ENCODE results near the gene ZNF586. TPM values are rescaled to one million over a fixed set of nuclear protein-coding genes. Genes with fewer than 3 reads are reported as not detected.
A peak's percentile ranks its signal among the peaks of the same experiment; 100 is the strongest.
"Not testable (repeated sequence)": the region's sequence is repeated elsewhere in the genome, so short reads cannot be mapped to it uniquely, and the experiment has no call there.

The ZNF586 gene
- total RNA-seq = 10 to 100 TPM; 46.6 to 46.9 TPM
- 10 to 100 TPM; 17.7 to 21.5 (median 20.3) TPM for polyA plus RNA-seq
- total RNA-seq = 46.4 to 85.6 (median 63.5) reads per million in 6 experiments

DNA sequence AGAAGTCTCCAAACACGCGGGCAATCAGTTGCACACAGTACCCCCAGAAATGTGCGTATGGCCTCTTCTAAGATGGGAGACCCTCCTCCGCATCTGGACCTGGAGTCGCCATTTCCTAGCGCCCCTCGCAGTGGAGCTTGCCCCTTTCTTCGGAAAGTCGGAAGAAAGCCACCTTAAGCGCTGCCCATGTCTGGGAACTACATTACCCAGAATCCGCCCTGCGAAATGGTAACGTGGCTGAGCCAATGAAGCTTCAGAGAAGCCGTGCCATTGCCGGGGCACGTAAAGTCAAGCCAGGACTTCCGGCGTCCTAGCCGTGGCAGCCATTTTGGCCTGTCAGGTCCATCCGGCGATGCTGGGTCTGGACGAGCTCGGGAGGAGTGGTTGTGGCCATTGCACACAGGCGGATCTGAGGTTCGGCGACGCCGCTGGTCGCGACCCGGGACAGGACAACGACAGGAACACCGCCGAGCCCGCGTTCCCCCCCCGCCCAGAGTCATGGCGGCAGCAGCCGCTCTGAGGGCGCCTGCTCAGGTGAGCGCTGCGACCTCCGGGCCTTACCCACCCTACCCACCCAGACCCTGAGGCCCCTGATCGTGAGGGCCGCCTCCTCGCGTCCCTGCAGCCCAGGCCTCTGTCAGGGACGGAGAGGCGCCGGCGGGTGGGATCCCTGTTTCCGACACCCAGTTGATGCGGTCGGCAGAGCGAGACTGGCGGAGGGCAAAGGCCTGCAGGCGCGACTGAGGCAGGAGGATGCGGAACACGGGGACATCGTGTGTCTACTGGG is at the start of gene ZNF586:
Gene ZNF586 (plus strand): TSS at position 332 of the 787 bp plus-strand sequence. CDS start 167 bp downstream, at position 499.
- H3K4me3 Mint-ChIP-seq = peak within 1 kb of the TSS; percentile 84 to 98 (median 95)
- H3K27ac Mint-ChIP-seq = peak within 1 kb of the TSS; percentile 89 to 99 (median 96)
- POLR2A ChIA-PET = interaction anchor here (0.5 to 2.3 kb wide), 22 partner anchors 12 to 593 kb away, joined by 3 to 16 read pairs (median 4); partner anchors contain the start of genes ZNF134, ZNF154, ZNF497 and ZNF551
- H3K36me3 Mint-ChIP-seq = peaks cover 34 to 56% (median 41%) of the 10 kb centered on the region in 3 donors
- no peaks in the 10 kb centered on the region for H3K27me3 Mint-ChIP-seq
- H3K9me3 Mint-ChIP-seq = peaks cover 0 to 72% (median 30%) of the 10 kb centered on the region in 9 donors
- peak; percentile 72 to 92 (median 83) for DNase-seq
- peak; percentile 98 to 100 for ATAC-seq
- peaks cover 14 to 39% (median 30%) of the 10 kb centered on the region in 4 donors for H3K4me1 Mint-ChIP-seq

DNA sequence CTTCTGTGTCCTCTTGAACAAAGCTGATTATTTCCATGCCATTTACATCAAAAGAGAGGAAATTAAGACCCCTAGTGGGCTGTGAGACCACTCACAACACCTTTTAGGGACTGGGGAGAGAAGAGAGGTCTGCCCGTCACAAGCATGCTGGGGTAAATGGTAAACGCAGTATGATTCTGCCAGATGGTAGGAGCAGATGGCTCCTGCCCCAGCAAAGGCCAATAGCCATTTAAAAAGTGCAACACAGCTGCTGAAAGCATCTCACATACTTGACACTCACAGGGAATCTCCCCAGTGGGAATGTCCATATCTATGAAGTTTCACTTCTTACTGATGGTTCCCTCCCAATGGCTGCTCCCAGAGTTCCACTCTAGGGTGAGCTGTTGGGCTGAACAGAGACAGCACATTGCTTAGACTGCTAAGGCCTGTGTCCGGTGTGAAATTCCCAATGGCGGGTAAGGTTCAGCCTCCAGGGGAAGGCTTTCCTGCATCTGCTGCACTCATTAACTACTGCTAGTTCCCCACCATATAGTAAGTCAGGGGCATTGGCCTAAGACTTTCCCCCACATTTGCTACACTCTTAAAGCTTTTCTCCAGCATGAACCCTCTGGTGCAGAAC is 49.5 kb upstream of the ZNF586 start:
- H3K27ac Mint-ChIP-seq = no peak overlapping the region
- POLR2A ChIA-PET = interaction anchor here (2.7 kb wide), 1 partner anchor 11 kb away, joined by 12 read pairs; the partner anchor contains the start of gene ZNF154
- H3K4me1 Mint-ChIP-seq = peaks cover 4 to 15% (median 9%) of the 10 kb centered on the region in 4 donors
- H3K9me3 Mint-ChIP-seq = peaks cover 0 to 97% (median 45%) of the 10 kb centered on the region in 9 donors
- no peak for DNase-seq
- no peak for ATAC-seq
- H3K4me3 Mint-ChIP-seq = no peak overlapping the region
- peaks cover 58 to 83% (median 73%) of the 10 kb centered on the region in 3 donors for H3K36me3 Mint-ChIP-seq
- H3K27me3 Mint-ChIP-seq = no peaks in the 10 kb centered on the region

- Mint-ChIP-seq H3K27me3 (no peaks in the 10 kb centered on the region), H3K9me3 (peaks cover 0 to 94% (median 40%) of the 10 kb centered on the region in 9 donors), H3K36me3 (peaks cover 56 to 83% (median 68%) of the 10 kb centered on the region in 3 donors), H3K27ac (no peak overlapping the region), H3K4me1 (peaks cover 4 to 20% (median 8%) of the 10 kb centered on the region in 4 donors), H3K4me3 (no peak overlapping the region)
- ATAC-seq (no peak), DNase-seq (no peak)
- POLR2A ChIA-PET = interaction anchor here (0.6 to 2.7 kb wide), 2 partner anchors 12 to 175 kb away, joined by 4 to 12 read pairs; partner anchors contain the start of gene ZNF154
Measured at GRCh38 chr19:57720878-57721277, 48.6 kb upstream of the ZNF586 start.

- not testable (repeated sequence) for H3K27ac Mint-ChIP-seq, H3K4me1 Mint-ChIP-seq, H3K4me3 Mint-ChIP-seq, H3K36me3 Mint-ChIP-seq
- ATAC-seq (peak in 1 of 2 donors; percentile 60), DNase-seq (peak in 8 of 10 donors; percentile 10 to 67 (median 24))
- peaks cover 0 to 19% (median 0%) of the 10 kb centered on the region in 9 donors for H3K9me3 Mint-ChIP-seq
- POLR2A ChIA-PET = interaction anchor here (0.5 kb wide), 1 partner anchor 422 kb away, joined by 6 read pairs; no protein-coding TSS in a partner anchor
- peaks cover 0 to 11% (median 2%) of the 10 kb centered on the region in 5 donors for H3K27me3 Mint-ChIP-seq
Measured at GRCh38 chr19:57738320-57738719, 31.2 kb upstream of the ZNF586 start.

- H3K4me3 Mint-ChIP-seq, H3K27me3 Mint-ChIP-seq, H3K27ac Mint-ChIP-seq, ATAC-seq, H3K4me1 Mint-ChIP-seq, POLR2A ChIA-PET, H3K36me3 Mint-ChIP-seq, DNase-seq: not testable (repeated sequence)
- H3K9me3 Mint-ChIP-seq = peaks cover 0 to 19% (median 0%) of the 10 kb centered on the region in 9 donors
Measured at GRCh38 chr19:57738770-57739169, 30.7 kb upstream of the ZNF586 start.

DNA sequence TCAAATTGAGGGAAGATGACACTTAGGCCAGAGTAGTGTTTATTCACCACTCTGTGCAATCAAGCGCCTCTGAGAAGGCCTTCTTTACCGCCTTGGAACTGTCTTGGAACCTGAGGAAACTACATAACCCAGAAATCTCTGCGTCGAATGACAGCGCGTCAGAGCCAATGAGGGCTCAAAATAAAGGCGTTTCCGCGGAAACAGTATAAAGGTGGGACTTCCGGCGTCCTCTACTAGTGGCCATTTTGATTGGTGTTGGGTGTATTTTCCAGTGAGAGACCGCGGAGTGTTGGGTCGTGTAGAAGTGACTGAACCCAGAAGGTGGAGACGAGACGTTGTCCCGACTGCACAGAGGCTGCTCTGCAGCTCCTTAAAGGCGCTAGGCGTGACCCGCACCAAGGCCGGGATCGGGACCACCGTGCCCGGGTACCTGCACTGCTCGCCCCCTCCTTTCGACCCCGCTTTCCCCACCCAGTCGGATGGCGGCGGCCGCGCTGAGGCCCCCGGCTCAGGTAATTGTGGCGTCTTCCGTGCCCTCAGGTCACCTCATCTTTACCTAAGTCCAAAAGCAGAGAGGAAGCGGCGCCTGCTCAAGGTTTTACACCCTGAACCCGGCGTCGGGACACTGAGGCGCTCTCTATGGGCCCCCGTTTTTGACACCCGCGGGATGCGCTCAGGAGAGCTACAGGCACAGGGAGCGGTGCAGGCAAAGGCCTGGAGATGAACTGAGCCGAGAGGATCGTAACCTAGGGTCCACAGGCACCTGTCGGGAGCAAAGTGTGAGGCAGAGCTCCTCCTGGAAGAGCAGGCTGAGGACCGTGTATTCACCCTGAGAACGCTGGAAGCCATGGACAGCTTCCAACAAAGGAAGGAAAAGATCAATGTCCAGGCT is 22.6 kb upstream of the ZNF586 start, which contains the start of gene ZNF776:
Gene ZNF776 (plus strand): TSS at position 236 of the 892 bp plus-strand sequence. CDS start 244 bp downstream, at position 480.
- DNase-seq = peak; percentile 50 to 92 (median 82)
- H3K27me3 Mint-ChIP-seq = no peaks in the 10 kb centered on the region
- H3K4me1 Mint-ChIP-seq = peaks cover 9 to 39% (median 32%) of the 10 kb centered on the region in 4 donors
- POLR2A ChIA-PET = interaction anchor here (0.6 to 2.6 kb wide), 18 partner anchors 11 to 357 kb away, joined by 3 to 22 read pairs (median 4); partner anchors contain the start of genes ZIK1, ZNF154, ZNF548 and ZNF551
- H3K4me3 Mint-ChIP-seq = peak within 1 kb of the TSS; percentile 87 to 100 (median 94)
- H3K27ac Mint-ChIP-seq = peak within 1 kb of the TSS; percentile 92 to 100 (median 98)
- H3K36me3 Mint-ChIP-seq = peaks cover 41 to 55% (median 45%) of the 10 kb centered on the region in 3 donors
- ATAC-seq = peak; percentile 95 to 98
- peaks cover 7 to 69% (median 35%) of the 10 kb centered on the region in 9 donors for H3K9me3 Mint-ChIP-seq

- Mint-ChIP-seq H3K9me3 (peaks cover 7 to 75% (median 41%) of the 10 kb centered on the region in 9 donors), H3K27me3 (no peaks in the 10 kb centered on the region), H3K4me3 (peak overlapping the region; percentile 87 to 100 (median 94)), H3K36me3 (peaks cover 46 to 61% (median 51%) of the 10 kb centered on the region in 3 donors), H3K27ac (peak overlapping the region; percentile 3 to 100 (median 98)), H3K4me1 (peaks cover 9 to 40% (median 33%) of the 10 kb centered on the region in 4 donors)
- DNase-seq = no peak
- POLR2A ChIA-PET = interaction anchor here (0.7 to 2.6 kb wide), 11 partner anchors 12 to 358 kb away, joined by 3 to 22 read pairs (median 6); partner anchors contain the start of genes ZNF154, ZNF548, ZNF551 and ZNF586
- ATAC-seq = no peak
Measured at GRCh38 chr19:57747472-57747807, 22.0 kb upstream of the ZNF586 start.

DNA sequence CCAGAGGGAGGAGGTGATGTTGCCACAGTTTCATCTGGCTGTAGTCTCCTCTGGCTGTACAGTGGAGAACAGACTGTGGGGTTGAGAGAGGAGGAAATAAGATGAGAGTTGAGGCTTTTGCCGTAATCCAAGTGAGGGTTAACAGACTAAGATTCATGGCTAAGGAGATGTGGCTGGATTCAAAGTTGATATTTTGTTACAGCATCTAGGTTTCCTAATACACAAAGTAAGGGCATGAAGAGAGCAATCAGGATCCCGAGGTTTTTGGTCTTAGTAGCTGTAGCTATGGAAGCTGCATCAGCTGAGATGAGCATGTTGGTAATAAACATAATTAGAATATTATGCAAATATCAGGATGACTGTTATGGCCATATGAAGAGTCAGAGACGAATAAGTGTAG is 21.4 kb upstream of the ZNF586 start:
- H3K27ac Mint-ChIP-seq = peak overlapping the region in 5 of 10 donors; percentile 27 to 92 (median 74)
- H3K4me1 Mint-ChIP-seq = peaks cover 9 to 40% (median 33%) of the 10 kb centered on the region in 4 donors
- peaks cover 7 to 81% (median 47%) of the 10 kb centered on the region in 9 donors for H3K9me3 Mint-ChIP-seq
- POLR2A ChIA-PET = interaction anchor here (1.0 to 2.6 kb wide), 4 partner anchors 11 to 66 kb away, joined by 3 to 22 read pairs (median 14); partner anchors contain the start of genes ZNF154, ZNF551 and ZNF586
- DNase-seq = no peak
- no peaks in the 10 kb centered on the region for H3K27me3 Mint-ChIP-seq
- peak overlapping the region; percentile 87 to 100 (median 94) for H3K4me3 Mint-ChIP-seq
- H3K36me3 Mint-ChIP-seq = peaks cover 52 to 67% (median 57%) of the 10 kb centered on the region in 3 donors
- ATAC-seq = no peak

DNA sequence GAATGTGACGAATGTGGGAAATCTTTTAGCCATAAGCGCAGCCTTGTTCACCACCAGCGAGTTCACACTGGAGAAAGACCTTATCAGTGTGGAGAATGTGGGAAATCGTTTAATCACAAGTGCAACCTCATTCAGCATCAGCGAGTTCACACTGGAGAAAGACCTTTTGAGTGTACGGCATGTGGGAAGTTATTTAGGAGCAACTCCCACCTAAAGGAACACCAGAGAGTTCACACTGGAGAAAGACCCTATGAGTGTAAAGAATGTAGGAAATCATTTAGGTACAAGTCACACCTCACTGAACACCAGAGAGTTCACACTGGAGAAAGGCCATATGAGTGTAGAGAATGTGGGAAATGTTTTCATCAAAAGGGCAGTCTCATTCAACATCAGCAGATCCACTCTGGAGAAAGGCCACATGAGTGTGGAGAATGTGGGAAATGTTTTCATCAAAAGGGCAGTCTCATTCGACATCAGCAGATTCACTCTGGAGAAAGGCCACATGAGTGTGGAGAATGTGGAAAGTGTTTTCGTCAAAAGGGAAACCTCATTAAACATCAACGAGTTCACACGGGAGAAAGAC is 15.3 kb upstream of the ZNF586 start:
- Mint-ChIP-seq H3K4me3 (peak overlapping the region in 1 of 10 donors; percentile 2), H3K36me3 (peaks cover 80 to 99% (median 84%) of the 10 kb centered on the region in 3 donors), H3K9me3 (peaks cover 7 to 99% (median 56%) of the 10 kb centered on the region in 9 donors), H3K4me1 (peaks cover 0 to 15% (median 6%) of the 10 kb centered on the region in 4 donors), H3K27ac (no peak overlapping the region), H3K27me3 (no peaks in the 10 kb centered on the region)
- DNase-seq (no peak), ATAC-seq (no peak)
- POLR2A ChIA-PET = no interaction called here

- H3K4me1 Mint-ChIP-seq = peaks cover 0 to 8% (median 5%) of the 10 kb centered on the region in 4 donors
- H3K9me3 Mint-ChIP-seq = peaks cover 7 to 98% (median 52%) of the 10 kb centered on the region in 9 donors
- H3K27me3 Mint-ChIP-seq = peaks cover 0 to 2% (median 0%) of the 10 kb centered on the region in 5 donors
- peaks cover 80 to 99% (median 82%) of the 10 kb centered on the region in 3 donors for H3K36me3 Mint-ChIP-seq
- POLR2A ChIA-PET = interaction anchor here (1.1 kb wide), 1 partner anchor 14 kb away, joined by 3 read pairs; the partner anchor contains the start of gene ZNF586
- no peak overlapping the region for H3K4me3 Mint-ChIP-seq
- no peak for DNase-seq
- no peak for ATAC-seq
- no peak overlapping the region for H3K27ac Mint-ChIP-seq
Measured at GRCh38 chr19:57755031-57755430, 14.4 kb upstream of the ZNF586 start.

- ATAC-seq (no peak), DNase-seq (no peak)
- Mint-ChIP-seq H3K36me3 (peaks cover 64 to 92% (median 75%) of the 10 kb centered on the region in 3 donors), H3K4me3 (no peak overlapping the region), H3K27ac (no peak overlapping the region), H3K9me3 (peaks cover 0 to 93% (median 38%) of the 10 kb centered on the region in 9 donors), H3K27me3 (peaks cover 0 to 2% (median 0%) of the 10 kb centered on the region in 5 donors), H3K4me1 (peaks cover 0 to 2% (median 0%) of the 10 kb centered on the region in 4 donors)
- POLR2A ChIA-PET = interaction anchor here (0.6 kb wide), 1 partner anchor 454 kb away, joined by 4 read pairs; no protein-coding TSS in a partner anchor
Measured at GRCh38 chr19:57757941-57758340, 11.5 kb upstream of the ZNF586 start.
